H1 (cell line): ENCODE data around the gene FBLN2. TPM values are rescaled to one million over a fixed set of nuclear protein-coding genes. Genes with fewer than 3 reads are reported as not detected.

Experiments used
- CTCF ChIA-PET: fragments of 300-600 bp; sonication (Branson Sonifier 250); formaldehyde crosslinking; loops from one replicate; lab custom pipeline; 2021; ENCODE audit not compliant: partially characterized antibody; lab: Charles Lee
- POLR2A ChIA-PET: fragments of 300-600 bp; sonication (Branson Sonifier 250); formaldehyde crosslinking; loops from one replicate; lab custom pipeline; 2021; ENCODE audit warnings: inconsistent platforms; ENCODE audit not compliant: partially characterized antibody; lab: Charles Lee
- DNase-seq, 2 experiments: peaks; one replicate each; pipeline versions ENCODE4 v3.0.0 to v3.0.0-alpha.2; 2010 to 2022; ENCODE audit warnings: low spot score in 2 of 2, low read depth in 1 of 2, mixed read lengths in 1 of 2
- FAIRE-seq: peaks from 2 replicates; lab custom pipeline; 2011; peaks lifted over from hg19 to GRCh38; lab: Jason Lieb, UNC
- H2AFZ ChIP-seq: 2 replicates; pipeline ENCODE4 v1.8.1; 2012; ENCODE audit warnings: low read length, inconsistent platforms
- H2AK5ac ChIP-seq: 2 replicates; pipeline ENCODE4 v1.6.1; 2013; ENCODE audit warnings: low read depth, low read length
- H2BK120ac ChIP-seq: replicated peaks from 2 replicates; pipeline ENCODE3; 2013; ENCODE audit warnings: low read depth, low read length, inconsistent platforms
- H2BK12ac ChIP-seq: 2 replicates; pipeline ENCODE4 v1.6.1; 2013; ENCODE audit warnings: low read depth, low read length
- H2BK15ac ChIP-seq: 2 replicates; pipeline ENCODE4 v1.6.1; 2013; ENCODE audit warnings: low read length
- H2BK20ac ChIP-seq: 2 replicates; pipeline ENCODE4 v1.6.1; 2013; ENCODE audit warnings: low read length
- H2BK5ac ChIP-seq: 2 replicates; pipeline ENCODE4 v1.6.1; 2013; ENCODE audit warnings: low read depth, low read length
- H3K14ac ChIP-seq: 2 replicates; pipeline ENCODE4 v1.6.1; 2013; ENCODE audit warnings: inconsistent platforms; ENCODE audit not compliant: insufficient read length
- H3K18ac ChIP-seq: 2 replicates; pipeline ENCODE4 v1.6.1; 2013; ENCODE audit warnings: low read length; ENCODE audit errors: extremely low read depth
- H3K23ac ChIP-seq: 2 replicates; pipeline ENCODE4 v1.6.1; 2013; ENCODE audit warnings: inconsistent platforms; ENCODE audit not compliant: insufficient read length
- H3K23me2 ChIP-seq: 2 replicates; pipeline ENCODE4 v1.6.1; 2013; ENCODE audit warnings: low read depth, low read length
- H3K27ac ChIP-seq: 2 replicates; pipeline ENCODE4 v1.6.1; 2011; ENCODE audit warnings: low read depth, low read length, inconsistent platforms
- H3K27me3 ChIP-seq, 4 experiments: replicated peaks in 1 of 4; 1 replicate in 1 of 4; 2 replicates in 3 of 4; pipeline versions ENCODE4 v1.6.1 to v1.8.1; 2011 to 2013; ENCODE audit warnings: low read length in 3 of 4, mild to moderate bottlenecking in 3 of 4, inconsistent platforms in 2 of 4, mixed read lengths in 2 of 4, moderate library complexity in 1 of 4; ENCODE audit not compliant: control insufficient read depth in 3 of 4, insufficient read depth in 3 of 4; ENCODE audit errors: extremely low read depth in 1 of 4
- H3K36me3 ChIP-seq, 4 experiments: 2 replicates each; pipeline versions ENCODE4 v1.6.1 to v1.8.1; 2011 to 2013; ENCODE audit warnings: mild to moderate bottlenecking in 4 of 4, low read length in 3 of 4, moderate library complexity in 2 of 4, control low read depth in 1 of 4, inconsistent platforms in 1 of 4; ENCODE audit not compliant: insufficient read depth in 4 of 4, control insufficient read depth in 2 of 4
- H3K4ac ChIP-seq: replicated peaks from 2 replicates; pipeline ENCODE3; 2013; ENCODE audit warnings: low read length, low read depth, mixed read lengths, inconsistent platforms; ENCODE audit not compliant: insufficient read length
- H3K4me1 ChIP-seq, 4 experiments: replicated peaks in 1 of 4; 1 replicate in 1 of 4; 2 replicates in 3 of 4; pipeline versions ENCODE4 v1.6.1 to v1.8.1; 2011 to 2013; ENCODE audit warnings: low read length in 3 of 4, inconsistent platforms in 2 of 4, mixed read lengths in 1 of 4; ENCODE audit not compliant: insufficient read depth in 4 of 4, control insufficient read depth in 3 of 4
- H3K4me2 ChIP-seq, 2 experiments: 2 replicates each; pipeline versions ENCODE4 v1.6.1 to v1.8.1; 2011 to 2013; ENCODE audit warnings: low read depth in 2 of 2, low read length in 2 of 2, control low read depth in 1 of 2, inconsistent platforms in 1 of 2, mild to moderate bottlenecking in 1 of 2; ENCODE audit not compliant: insufficient read depth in 1 of 2
- H3K4me3 ChIP-seq, 4 experiments: fragments of 200-600, 300-600 bp in 1 of 4; sonication (generic), shearing (Covaris generic), sonication (Bioruptor Twin) in 1 of 4; 2 replicates each; pipeline versions ENCODE4 v1.5.1 to v1.8.1; 2011 to 2016; ENCODE audit warnings: low read length in 4 of 4, low read depth in 3 of 4, control low read depth in 2 of 4, inconsistent platforms in 2 of 4, mild to moderate bottlenecking in 2 of 4, mixed read lengths in 1 of 4, moderate library complexity in 1 of 4; ENCODE audit not compliant: insufficient read depth in 2 of 4; ENCODE audit errors: extremely low read depth in 1 of 4
- H3K56ac ChIP-seq: replicated peaks from 2 replicates; pipeline ENCODE3; 2013; ENCODE audit warnings: low read depth, mild to moderate bottlenecking, mixed read lengths, low read length, inconsistent platforms; ENCODE audit not compliant: insufficient read length
- H3K79me1 ChIP-seq: 2 replicates; pipeline ENCODE4 v1.6.1; 2013; ENCODE audit warnings: low read depth, low read length, control low read depth
- H3K79me2 ChIP-seq, 2 experiments: 2 replicates each; pipeline versions ENCODE4 v1.6.1 to v1.8.1; 2012 to 2013; ENCODE audit warnings: low read length in 2 of 2, mild to moderate bottlenecking in 2 of 2, inconsistent platforms in 1 of 2; ENCODE audit not compliant: insufficient read depth in 2 of 2, control insufficient read depth in 1 of 2
- H3K9ac ChIP-seq, 4 experiments: replicated peaks in 1 of 4; 1 replicate in 1 of 4; 2 replicates in 3 of 4; pipeline versions ENCODE4 v1.6.1 to v1.8.1; 2011 to 2013; ENCODE audit warnings: low read depth in 3 of 4, low read length in 3 of 4, control low read depth in 2 of 4, mild to moderate bottlenecking in 2 of 4, moderate library complexity in 2 of 4, inconsistent platforms in 1 of 4; ENCODE audit errors: extremely low read depth in 1 of 4
- H3K9me3 ChIP-seq, 2 experiments: 2 replicates each; pipeline versions ENCODE4 v1.6.1 to v1.8.1; 2012 to 2013; ENCODE audit warnings: mild to moderate bottlenecking in 2 of 2, moderate library complexity in 2 of 2, control low read depth in 1 of 2, inconsistent platforms in 1 of 2, low read depth in 1 of 2, low read length in 1 of 2, mixed read lengths in 1 of 2; ENCODE audit not compliant: insufficient read depth in 2 of 2
- H4K20me1 ChIP-seq, 2 experiments: replicated peaks in 1 of 2; 2 replicates each; pipeline versions ENCODE3 to v1.8.1; 2011 to 2013; ENCODE audit warnings: inconsistent platforms in 2 of 2, low read length in 2 of 2, mild to moderate bottlenecking in 1 of 2; ENCODE audit not compliant: insufficient read depth in 2 of 2, control insufficient read depth in 1 of 2
- H4K5ac ChIP-seq: 2 replicates; pipeline ENCODE4 v1.6.1; 2013; ENCODE audit warnings: low read length, low read depth, mixed read lengths, inconsistent platforms; ENCODE audit not compliant: insufficient read length
- H4K8ac ChIP-seq: 2 replicates; pipeline ENCODE4 v1.8.0; 2013; ENCODE audit warnings: mild to moderate bottlenecking, moderate library complexity, low read length, inconsistent platforms; ENCODE audit not compliant: insufficient read depth; ENCODE audit errors: extremely low read depth
- H4K91ac ChIP-seq: replicated peaks from 2 replicates; pipeline ENCODE3; 2013; ENCODE audit warnings: low read length, mixed read lengths, inconsistent platforms; ENCODE audit not compliant: insufficient read length
- ASH2L ChIP-seq: fragments of 200-600, 300-600 bp; sonication (generic); IDR thresholded peaks from one replicate; pipeline ENCODE4 v1.7.1; 2017; ENCODE audit warnings: low read length
- CBX5 ChIP-seq: fragments of 300-800, 300-1000 bp; sonication (generic); IDR thresholded peaks from 2 replicates; pipeline ENCODE4 v1.7.1; 2016; ENCODE audit warnings: antibody characterized with exemption, low read length, low read depth
- CHD1 ChIP-seq: IDR thresholded peaks from 2 replicates; pipeline ENCODE4 v1.6.1; 2012; ENCODE audit warnings: low read depth, low read length, improper control_type of control experiment
- CREB1 ChIP-seq: IDR thresholded peaks from 2 replicates; pipeline ENCODE4 v1.6.1; 2012; ENCODE audit warnings: inconsistent platforms
- FOSL1 ChIP-seq: IDR thresholded peaks from 2 replicates; pipeline ENCODE4 v1.6.1; 2011; ENCODE audit warnings: mild to moderate bottlenecking, low read depth, low read length, moderate library complexity; ENCODE audit not compliant: insufficient read depth
- GABPA ChIP-seq: IDR thresholded peaks from 2 replicates; pipeline ENCODE4 v1.6.1; 2011; ENCODE audit warnings: mild to moderate bottlenecking, low read length, moderate library complexity, borderline replicate concordance; ENCODE audit not compliant: insufficient read depth
- GTF2F1 ChIP-seq: IDR thresholded peaks from 2 replicates; pipeline ENCODE4 v1.6.1; 2012; ENCODE audit warnings: low read depth, low read length, improper control_type of control experiment, borderline replicate concordance
- MAFK ChIP-seq: IDR thresholded peaks from 2 replicates; pipeline ENCODE4 v1.6.1; 2012; ENCODE audit warnings: low read depth, mild to moderate bottlenecking, improper control_type of control experiment, low read length
- NANOG ChIP-seq: IDR thresholded peaks from 2 replicates; pipeline ENCODE4 v1.6.1; 2011; ENCODE audit warnings: low read length, low read depth, mild to moderate bottlenecking, inconsistent platforms; ENCODE audit not compliant: insufficient read depth, poor library complexity, severe bottlenecking
- PHF8 ChIP-seq: fragments of 200-600 bp; sonication (generic); conservative IDR thresholded peaks from 2 replicates; pipeline ENCODE4 v1.7.1; 2012; ENCODE audit warnings: low read depth, mild to moderate bottlenecking, inconsistent platforms, low read length, moderate library complexity
- SP2 ChIP-seq: IDR thresholded peaks from 2 replicates; pipeline ENCODE4 v1.6.1; 2012; ENCODE audit warnings: mild to moderate bottlenecking, low read length, inconsistent platforms
- SP4 ChIP-seq: IDR thresholded peaks from 2 replicates; pipeline ENCODE4 v1.6.1; 2012; ENCODE audit warnings: low read length, inconsistent platforms
- TCF12 ChIP-seq: IDR thresholded peaks from 2 replicates; pipeline ENCODE4 v1.6.1; 2011; ENCODE audit warnings: low read depth, mild to moderate bottlenecking, low read length
- WGBS, 2 experiments: shearing (Covaris generic) in 1 of 2; methylation state at CpG; one replicate each; pipeline versions ENCODE4 v1.1.6 to v1.1.7; 2013 to 2015; ENCODE audit warnings: low lambda C conversion rate in 2 of 2, mixed read lengths in 2 of 2, inconsistent platforms in 1 of 2, low coverage in 1 of 2, missing lambda C conversion rate in 1 of 2; ENCODE audit not compliant: insufficient replicate concordance in 2 of 2, insufficient coverage in 1 of 2, insufficient read length in 1 of 2; ENCODE audit errors: extremely low coverage in 1 of 2, missing lambda C conversion rate in 1 of 2; 5-methylcytosine and 5-hydroxymethylcytosine counted together
- polyA plus RNA-seq, 7 experiments: library from polyadenylated mRNA; depleted of rRNA in 3 of 7; stranded (reverse) in 5 of 7; unstranded in 2 of 7; fragments of >200 nt in 5 of 7; fragments of 200-250 nt in 2 of 7; gene quantifications; 1 replicate in 5 of 7; 2 replicates in 1 of 7; 4 replicates in 1 of 7; pipeline versions ENCODE4 v1.2.1 to v1.2.3, GENCODE V29; 2011 to 2013; ENCODE audit warnings: missing spikeins in 2 of 7, mixed read lengths in 2 of 7
- total RNA-seq: library from RNA; stranded (reverse); fragmentation: NEBNext Ultra II Directional; extraction: Animal tissue kit (Norgen Biotek cat#: 25700); gene quantifications from 2 replicates; pipeline ENCODE4 v1.2.1, GENCODE V29; 2021
- TF ChIP-seq, protein P1 (sequence below): IDR thresholded peaks from 2 replicates; pipeline ENCODE4 v1.6.1; 2012; ENCODE audit warnings: inconsistent platforms

The FBLN2 gene
- total and polyA plus RNA-seq, 2 of the 8 experiments (the other 6 are each of a cell fraction or from before 2014, with no cell fraction given): 17.4 to 24.2 TPM

DNA sequence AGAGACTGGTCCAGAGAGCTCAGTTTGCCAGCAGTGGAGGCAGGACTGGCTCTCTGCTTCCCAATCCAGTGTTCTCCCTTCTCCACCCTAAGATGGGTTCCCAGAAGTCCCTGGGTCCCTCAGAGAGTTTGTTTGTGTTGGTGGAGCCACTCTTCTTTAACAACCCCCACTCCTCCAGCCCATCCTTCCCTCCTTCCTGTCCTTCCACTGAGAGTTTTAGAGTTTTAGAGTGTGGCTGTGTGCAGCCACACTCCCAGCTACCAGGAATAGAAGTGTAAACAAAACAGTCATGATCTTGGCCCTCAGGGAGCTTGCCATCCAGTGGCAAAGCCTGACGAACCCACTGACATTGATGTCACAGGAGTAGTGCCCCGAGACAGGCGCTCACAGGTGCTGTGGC lies 12.5 kb upstream of the FBLN2 start:
- no peaks in the 10 kb centered on the region for H3K27me3 ChIP-seq
- no peak overlapping the region for H4K5ac ChIP-seq
- H2BK20ac ChIP-seq: peak overlapping the region; percentile 87; the same call in 1 of the 2 replicates
- FAIRE-seq (no peak), DNase-seq (no peak)
- no peak overlapping the region for H4K91ac ChIP-seq
- no peak overlapping the region for H2AK5ac ChIP-seq
- no peak overlapping the region for H3K9ac ChIP-seq
- CTCF ChIA-PET: interaction anchor here (0.8 to 51.2 kb wide), 7 partner anchors 11 to 589 kb away, joined by 3 to 856 read pairs (median 4); no protein-coding TSS in a partner anchor
- H2BK120ac ChIP-seq: no peak overlapping the region
- no peak overlapping the region for H3K56ac ChIP-seq
- POLR2A ChIA-PET: interaction anchor here (1.0 to 1.4 kb wide), 3 partner anchors 9 to 38 kb away, joined by 3 read pairs; no protein-coding TSS in a partner anchor
- H2BK15ac ChIP-seq: no peak overlapping the region
- no peak overlapping the region for H3K23ac ChIP-seq
- H3K23me2 ChIP-seq: no peaks in the 10 kb centered on the region
- no peak overlapping the region for H4K8ac ChIP-seq
- no peaks in the 10 kb centered on the region for H3K9me3 ChIP-seq
- H3K36me3 ChIP-seq: no peaks in the 10 kb centered on the region
- no peak for TF ChIP-seq FOSL1
- no peak for TF ChIP-seq SP4
- TF ChIP-seq MAFK: no peak
- no peak for TF ChIP-seq CREB1
- no peak for TF ChIP-seq PHF8
- TF ChIP-seq GTF2F1: no peak
- no peak for TF ChIP-seq TCF12
- TF ChIP-seq, protein P1, sequence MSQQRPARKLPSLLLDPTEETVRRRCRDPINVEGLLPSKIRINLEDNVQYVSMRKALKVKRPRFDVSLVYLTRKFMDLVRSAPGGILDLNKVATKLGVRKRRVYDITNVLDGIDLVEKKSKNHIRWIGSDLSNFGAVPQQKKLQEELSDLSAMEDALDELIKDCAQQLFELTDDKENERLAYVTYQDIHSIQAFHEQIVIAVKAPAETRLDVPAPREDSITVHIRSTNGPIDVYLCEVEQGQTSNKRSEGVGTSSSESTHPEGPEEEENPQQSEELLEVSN: no peak
- TF ChIP-seq CBX5: no peak
- TF ChIP-seq SP2: no peak
- no peak for TF ChIP-seq NANOG
- TF ChIP-seq GABPA: no peak
- no peak for TF ChIP-seq CHD1
- no peak for TF ChIP-seq ASH2L
- no peaks in the 10 kb centered on the region for H4K20me1 ChIP-seq
- H3K79me2 ChIP-seq: no peaks in the 10 kb centered on the region
- peaks cover 0 to 5% (median 1%) of the 10 kb centered on the region in 4 experiments; a peak in 2 of 7 replicates for H3K4me1 ChIP-seq
- H3K4me3 ChIP-seq: no peak overlapping the region
- peak overlapping the region; percentile 50; the same call in 1 of the 2 replicates for H2BK12ac ChIP-seq
- peak overlapping the region; percentile 3; the same call in 1 of the 2 replicates for H3K18ac ChIP-seq
- H3K79me1 ChIP-seq: no peaks in the 10 kb centered on the region
- H3K14ac ChIP-seq: no peak overlapping the region
- H3K27ac ChIP-seq: no peak overlapping the region
- 0 out of 2 replicates have a peak overlapping the region, but pooled peaks have one; percentile 60 for H2AFZ ChIP-seq
- H3K4ac ChIP-seq: no peak overlapping the region
- 0 out of 4 replicates have a peak overlapping the region, but pooled peaks of 1 of the 2 experiments have one; percentile 10 for H3K4me2 ChIP-seq
- H2BK5ac ChIP-seq: 0 out of 2 replicates have a peak overlapping the region, but pooled peaks have one; percentile 5
- 77% methylated on average over 3 of the region's 3 CpGs; no CpG with 5 or more reads in 1 of the 2 experiments for WGBS, 2 experiments
